ENCODE data around the gene DCAF11. TPM values are rescaled to one million over a fixed set of nuclear protein-coding genes. Genes with fewer than 3 reads are reported as not detected.

The DCAF11 gene
- total and polyA plus RNA-seq, 2 of the 13 experiments (the other 11 are each of a cell fraction or from before 2014, with no cell fraction given), result 150 to 257 TPM

- TF ChIP-seq ZNF609 (CRISPR knock-in tag; IDR thresholded peaks at IDR 0.05; ENCODE audit: borderline replicate concordance) (no peak), ZNF563 (CRISPR knock-in tag; IDR thresholded peaks at IDR 0.05) (no peak), TOPORS (CRISPR knock-in tag; IDR thresholded peaks at IDR 0.05) (no peak), CREBL2 (CRISPR knock-in tag; IDR thresholded peaks at IDR 0.05; ENCODE audit: borderline replicate concordance) (no peak), UBTF (CRISPR knock-in tag; IDR thresholded peaks at IDR 0.05) (peak; percentile 37; the same call in 1 of the 2 replicates), ZNF292 (CRISPR knock-in tag; IDR thresholded peaks at IDR 0.05; ENCODE audit: borderline replicate concordance, low read depth) (no peak), ZBTB40 (IDR thresholded peaks at IDR 0.05) (no peak), ZBTB40 (CRISPR knock-in tag; IDR thresholded peaks at IDR 0.05) (0 out of 2 replicates have a peak, but pooled peaks have one; percentile 22), ATF6 (CRISPR knock-in tag; conservative IDR thresholded peaks at IDR 0.05) (no peak)
These were observed 45.7 kb upstream of the DCAF11 start (continued) for GRCh38 chr14:24068711-24069410.
